ENCODE measurements around the gene TUT4. TPM values are rescaled to one million over a fixed set of nuclear protein-coding genes. Genes with fewer than 3 reads are reported as not detected.

TUT4 gene
- total RNA-seq, 1 donor from 2014 or later: 158 TPM

- Mint-ChIP-seq H3K36me3 (ENCODE audit: low read depth) (peaks cover 72% of the 10 kb centered on the region), H3K27ac (no peak overlapping the region), H3K27me3 (no peaks in the 10 kb centered on the region), H3K9me3 (no peaks in the 10 kb centered on the region), H3K4me3 (no peak overlapping the region), H3K4me1 (no peaks in the 10 kb centered on the region)
- ATAC-seq (ENCODE audit: low read depth): no peak
- POLR2A ChIA-PET: no interaction called here
- CTCF ChIA-PET: no interaction called here
- intact Hi-C loops (cut with micrococcal nuclease): no loop called here
- TF ChIP-seq CTCF (IDR thresholded peaks at IDR 0.05): no peak
- DNase-seq: no peak
These were observed 120.1 kb downstream of the TUT4 start for GRCh38 chr1:52432807-52433206.

GRCh38 chr1:52427152-52427551 is 125.7 kb downstream of the TUT4 start:
- DNase-seq: no peak
- Mint-ChIP-seq H3K9me3 (no peaks in the 10 kb centered on the region), H3K27ac (no peak overlapping the region), H3K4me1 (peaks cover 14% of the 10 kb centered on the region), H3K36me3 (ENCODE audit: low read depth) (peaks cover 66% of the 10 kb centered on the region), H3K4me3 (no peak overlapping the region), H3K27me3 (no peaks in the 10 kb centered on the region)
- intact Hi-C loops (cut with micrococcal nuclease): no loop called here
- no peak for TF ChIP-seq CTCF (IDR thresholded peaks at IDR 0.05)
- no peak for ATAC-seq (ENCODE audit: low read depth)
- ChIA-PET CTCF (no interaction called here), POLR2A (no interaction called here)

- H3K4me1 Mint-ChIP-seq: peaks cover 14% of the 10 kb centered on the region
- no peaks in the 10 kb centered on the region for H3K9me3 Mint-ChIP-seq
- no peak overlapping the region for H3K4me3 Mint-ChIP-seq
- DNase-seq (no peak), ATAC-seq (ENCODE audit: low read depth) (no peak)
- peaks cover 65% of the 10 kb centered on the region for H3K36me3 Mint-ChIP-seq (ENCODE audit: low read depth)
- intact Hi-C loops (cut with micrococcal nuclease): no loop called here
- TF ChIP-seq CTCF (IDR thresholded peaks at IDR 0.05): no peak
- ChIA-PET POLR2A (no interaction called here), CTCF (no interaction called here)
- H3K27ac Mint-ChIP-seq: no peak overlapping the region
- H3K27me3 Mint-ChIP-seq: no peaks in the 10 kb centered on the region
These were observed 126.5 kb downstream of the TUT4 start for GRCh38 chr1:52426371-52426770.

GRCh38 chr1:52424813-52425212 is 128.1 kb downstream of the TUT4 start:
- POLR2A ChIA-PET: interaction anchor here (1.0 to 2.1 kb wide), 2 partner anchors 20 to 261 kb away, joined by 3 to 10 read pairs; partner anchors contain the start of genes ORC1 and PRPF38A
- no peaks in the 10 kb centered on the region for H3K9me3 Mint-ChIP-seq
- CTCF ChIA-PET: no interaction called here
- ATAC-seq (ENCODE audit: low read depth) (no peak), DNase-seq (no peak)
- H3K4me3 Mint-ChIP-seq: no peak overlapping the region
- H3K27ac Mint-ChIP-seq: peak overlapping the region; percentile 66
- no peak for TF ChIP-seq CTCF (IDR thresholded peaks at IDR 0.05)
- intact Hi-C loops (cut with micrococcal nuclease): loop anchor here (5.0 kb wide), 2 partner anchors 242 to 262 kb away; no protein-coding TSS in a partner anchor
- H3K36me3 Mint-ChIP-seq (ENCODE audit: low read depth): peaks cover 63% of the 10 kb centered on the region
- peaks cover 14% of the 10 kb centered on the region for H3K4me1 Mint-ChIP-seq
- H3K27me3 Mint-ChIP-seq: no peaks in the 10 kb centered on the region

- ChIA-PET CTCF (no interaction called here), POLR2A (interaction anchor here (1.0 to 2.1 kb wide), 2 partner anchors 20 to 261 kb away, joined by 3 to 10 read pairs; partner anchors contain the start of genes ORC1 and PRPF38A)
- Mint-ChIP-seq H3K27me3 (no peaks in the 10 kb centered on the region), H3K4me3 (no peak overlapping the region), H3K27ac (peak overlapping the region; percentile 66), H3K4me1 (peaks cover 14% of the 10 kb centered on the region), H3K9me3 (no peaks in the 10 kb centered on the region), H3K36me3 (ENCODE audit: low read depth) (peaks cover 69% of the 10 kb centered on the region)
- TF ChIP-seq CTCF (IDR thresholded peaks at IDR 0.05): no peak
- intact Hi-C loops (cut with micrococcal nuclease): loop anchor here (5.0 kb wide), 2 partner anchors 243 to 263 kb away; no protein-coding TSS in a partner anchor
- DNase-seq (no peak), ATAC-seq (ENCODE audit: low read depth) (peak; percentile 73)
These were observed 128.7 kb downstream of the TUT4 start for GRCh38 chr1:52424231-52424636.
